Medulla oblongata (tissue), 1 donor: ENCODE results near the gene WNT4.
A peak's percentile ranks its signal among the peaks of the same experiment; 100 is the strongest.

ENCODE experiments used
- DNase-seq: peaks from one replicate; pipeline ENCODE4 v3.0.0-alpha.2; 2015; ENCODE audit errors: extremely low spot score

Gene WNT4

DNA sequence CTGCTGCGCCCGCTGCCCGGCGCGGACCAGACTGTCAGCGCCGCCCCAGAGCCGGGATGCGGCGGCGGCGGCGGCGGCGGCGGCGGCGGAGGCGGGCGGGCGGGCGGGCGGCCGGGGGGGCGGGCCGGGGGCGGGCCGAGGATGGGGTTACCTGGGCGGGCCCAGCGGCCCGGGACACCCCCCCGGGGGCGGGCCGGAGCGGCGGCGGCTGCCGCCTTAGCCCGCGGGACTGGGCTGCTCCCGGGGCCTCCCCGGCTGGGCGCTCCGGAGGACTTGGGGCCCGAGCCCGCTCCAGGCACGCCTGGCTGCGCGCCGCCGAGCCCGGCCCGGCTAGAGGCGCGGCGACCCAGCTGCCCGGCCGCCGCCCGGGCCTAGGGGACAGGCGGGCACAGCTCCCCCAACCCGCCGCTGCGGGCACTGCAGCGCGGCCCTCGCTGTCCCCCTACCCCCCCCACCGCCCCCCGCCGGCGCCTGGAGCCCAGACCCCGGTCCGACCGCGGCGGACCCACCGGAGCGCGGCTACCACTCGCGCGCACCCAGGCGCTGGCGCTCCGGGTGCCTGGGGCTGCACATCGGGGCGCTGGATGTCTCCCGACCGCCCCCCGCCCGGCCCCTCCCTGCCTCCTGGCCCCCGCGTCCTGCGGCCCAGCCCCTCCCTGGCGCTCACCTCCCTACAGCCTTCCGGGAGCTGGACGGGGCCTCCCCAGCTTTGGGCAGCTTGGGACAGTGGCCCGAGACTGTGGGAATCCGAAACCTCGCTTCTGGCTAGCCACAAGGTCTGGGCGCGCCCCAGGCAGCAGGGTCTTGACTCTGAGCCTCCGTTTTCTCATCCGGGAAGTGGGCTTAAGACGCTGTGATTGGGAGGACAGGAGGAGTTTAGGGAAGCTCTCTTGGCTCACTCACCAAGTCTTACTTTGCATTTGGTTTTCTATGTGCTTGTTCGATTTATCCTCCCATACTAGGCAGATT lies at the start of gene WNT4:
TSS of gene WNT4 (minus strand) at position 33 of the 969 bp plus-strand sequence. CDS start 175 bp downstream, outside the sequence.
- peak; percentile 22 for DNase-seq

DNA sequence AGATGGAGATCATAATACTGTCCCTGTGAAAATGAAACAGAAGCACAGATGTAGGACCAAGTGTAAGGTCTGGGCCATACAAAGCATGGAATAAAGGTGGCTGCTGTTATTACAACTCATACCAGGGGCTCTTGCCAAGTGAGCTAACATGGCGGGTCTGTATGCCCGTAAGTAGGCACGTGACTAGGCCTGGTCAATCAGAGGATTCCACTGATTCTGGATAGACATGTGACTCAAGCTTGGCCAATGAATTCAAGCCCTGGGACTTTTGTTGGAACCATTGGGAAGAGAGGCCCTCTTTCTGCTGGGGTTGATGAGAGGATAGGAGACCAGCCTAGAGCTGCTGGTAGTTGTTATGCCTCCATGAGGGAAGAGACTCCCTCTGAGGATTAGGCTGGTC lies 47.8 kb upstream of the WNT4 start:
- no peak for DNase-seq

- DNase-seq: no peak
Observed at GRCh38 chr1:22190251-22190650, 47.4 kb upstream of the WNT4 start.

GRCh38 chr1:22189619-22190018 lies 46.7 kb upstream of the WNT4 start:
- DNase-seq: no peak

GRCh38 chr1:22188914-22189313 lies 46.0 kb upstream of the WNT4 start:
- DNase-seq: no peak

GRCh38 chr1:22188436-22188835 lies 45.5 kb upstream of the WNT4 start:
- DNase-seq: no peak

- no peak for DNase-seq
Observed at GRCh38 chr1:22186311-22186710, 43.4 kb upstream of the WNT4 start.

DNA sequence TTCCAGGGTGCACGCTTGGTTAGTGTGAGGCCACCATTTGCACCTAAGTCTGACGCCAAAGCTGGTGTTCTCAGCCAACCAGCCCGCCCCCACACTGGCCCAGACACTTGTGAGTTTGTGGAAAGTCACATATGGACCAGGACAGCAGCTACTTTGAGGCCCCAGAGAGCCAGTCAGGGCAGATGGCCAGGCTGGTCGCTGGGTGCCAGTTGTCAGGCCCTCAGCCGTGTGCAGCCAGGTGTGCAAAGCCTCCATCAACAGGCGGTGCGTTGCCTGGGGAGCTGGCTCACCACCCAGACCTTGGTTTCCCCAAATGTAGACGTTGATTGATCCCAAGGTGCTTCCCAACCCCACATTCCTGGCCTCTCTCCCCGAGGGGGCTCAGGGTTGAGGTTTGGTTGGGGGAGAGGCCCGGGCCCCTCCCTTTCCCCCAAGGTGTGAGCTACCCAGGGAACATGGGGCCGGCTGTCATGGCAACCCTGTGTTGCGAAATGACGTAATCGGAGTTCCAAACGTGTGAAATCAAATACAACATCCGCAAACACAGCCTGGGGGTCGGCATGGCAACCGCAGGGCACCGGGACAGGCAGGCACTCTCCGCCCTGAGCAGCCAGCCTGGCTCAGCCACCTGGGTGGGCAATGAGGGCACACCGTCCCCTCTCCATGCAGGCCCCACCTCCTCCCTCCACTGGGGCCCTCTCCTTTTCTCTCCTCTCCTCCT lies 42.2 kb upstream of the WNT4 start:
- no peak for DNase-seq

- no peak for DNase-seq
Observed at GRCh38 chr1:22184454-22184853, 41.6 kb upstream of the WNT4 start.

GRCh38 chr1:22182715-22183114 lies 39.8 kb upstream of the WNT4 start:
- DNase-seq: no peak

DNA sequence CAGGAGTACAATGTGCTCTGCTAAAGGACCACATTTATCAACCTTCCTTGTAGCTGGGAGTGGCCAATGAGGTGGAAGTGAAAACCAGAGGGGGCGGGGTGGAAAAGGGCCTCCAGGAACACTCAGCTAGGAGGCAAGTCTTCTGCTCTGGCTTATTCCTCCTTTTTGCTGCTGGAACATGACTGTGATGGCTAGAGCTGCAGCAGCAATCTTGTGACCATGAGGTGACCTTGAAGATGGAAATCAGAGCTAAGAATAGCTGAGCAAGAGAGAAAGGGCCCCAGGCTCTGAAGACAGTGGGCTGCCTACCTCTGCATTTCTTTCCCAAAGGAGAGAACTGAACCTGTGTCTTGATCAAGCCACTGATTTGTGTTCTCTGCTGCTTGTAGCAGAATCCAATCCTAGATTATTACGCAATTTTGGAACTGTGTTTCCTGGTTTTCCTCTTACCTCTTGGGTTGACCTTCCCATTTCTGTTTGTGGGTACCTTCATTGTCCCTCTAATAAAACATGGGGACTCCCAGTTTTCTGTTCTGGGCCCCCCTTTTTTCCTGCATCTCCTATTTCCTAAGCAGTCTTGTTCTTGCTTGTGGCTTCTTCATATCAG lies 36.4 kb upstream of the WNT4 start:
- no peak for DNase-seq

DNA sequence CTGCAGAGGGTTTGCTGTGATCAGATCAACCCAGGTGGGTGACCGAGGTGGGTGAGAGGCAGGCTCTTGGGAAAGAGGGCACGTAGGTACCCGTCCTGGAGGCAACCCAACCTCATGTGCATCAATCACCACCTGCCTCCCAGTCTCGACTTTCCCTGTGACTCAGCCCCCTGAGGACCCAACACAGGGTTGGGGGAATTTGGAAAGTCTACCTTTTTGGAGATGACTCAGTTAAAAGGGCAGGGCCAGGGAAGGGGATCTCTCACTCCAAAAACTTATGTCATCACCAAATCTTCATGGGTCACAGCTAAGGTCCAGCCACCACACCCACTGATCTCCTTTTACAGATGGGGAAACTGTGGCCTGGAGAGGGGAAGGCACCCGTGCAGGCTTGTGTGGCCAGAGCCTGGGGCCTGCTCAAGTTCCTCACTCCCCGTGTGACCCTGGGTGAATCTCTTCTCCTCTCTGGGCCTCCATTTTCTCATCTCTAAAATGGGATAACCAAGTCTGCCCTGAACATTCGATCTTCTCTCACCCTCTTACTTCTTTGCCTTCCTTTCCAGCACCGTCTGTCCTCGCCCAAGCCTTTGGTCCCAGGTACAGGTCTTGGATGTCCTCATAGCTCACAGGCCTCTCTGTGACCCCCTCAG lies 34.6 kb upstream of the WNT4 start:
- no peak for DNase-seq

DNA sequence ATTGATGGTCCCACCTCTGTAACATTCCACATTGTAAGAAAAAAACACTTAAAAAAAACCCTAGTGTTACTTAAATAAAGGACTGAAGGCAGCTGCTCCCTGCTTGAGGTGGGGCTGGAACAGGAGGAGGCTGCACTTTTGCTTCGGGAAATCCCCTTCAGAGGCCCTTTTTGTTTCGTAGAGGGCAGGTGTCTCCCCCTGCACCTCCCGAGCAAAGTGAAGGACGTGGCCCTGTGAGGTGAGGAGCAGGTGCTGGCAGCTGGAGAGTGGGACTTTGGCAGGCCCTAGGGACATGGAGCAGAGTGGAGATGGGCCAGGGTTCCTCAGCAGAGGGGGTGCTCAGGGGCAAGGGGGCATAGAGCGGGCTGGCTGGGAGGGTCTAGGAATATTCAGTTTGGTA lies 33.4 kb upstream of the WNT4 start:
- no peak for DNase-seq

DNA sequence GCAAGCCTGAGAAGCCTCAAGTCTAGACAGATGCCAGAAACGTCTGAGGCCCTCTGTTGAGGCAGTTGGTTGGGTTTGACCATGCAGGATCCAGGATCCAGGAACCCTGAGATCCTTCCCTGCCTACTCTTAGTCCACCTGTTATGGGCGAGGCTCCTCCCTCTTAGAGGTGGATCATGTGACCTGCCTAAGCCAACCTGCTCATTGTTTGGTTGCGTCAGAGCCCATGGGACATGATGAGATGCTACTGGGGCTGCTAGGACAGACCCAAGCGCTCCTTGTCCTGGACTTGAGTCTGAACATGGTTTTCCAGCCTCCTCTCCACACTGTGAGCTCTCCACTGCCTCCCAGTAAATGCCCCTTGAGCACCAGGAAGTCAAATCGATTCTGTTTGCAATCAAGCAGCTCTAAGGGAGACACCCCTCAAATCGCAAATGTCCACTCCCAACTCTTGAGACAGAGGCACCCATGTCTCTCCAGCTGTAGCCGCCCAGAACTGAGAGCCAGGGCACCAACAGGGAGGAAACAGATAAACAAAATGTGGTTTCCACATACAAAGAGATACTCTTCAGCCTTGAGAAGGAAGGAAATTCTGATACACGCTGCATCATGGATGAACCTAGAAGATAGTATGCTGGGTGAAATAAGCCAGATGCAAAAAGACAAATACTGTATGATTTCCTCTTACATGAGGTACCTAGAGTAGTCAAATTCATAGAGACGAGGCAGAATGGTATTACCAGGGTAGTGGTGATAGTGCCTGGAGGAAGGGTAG lies 31.7 kb upstream of the WNT4 start:
- no peak for DNase-seq

GRCh38 chr1:22171951-22172715 lies 29.2 kb upstream of the WNT4 start:
- no peak for DNase-seq

DNA sequence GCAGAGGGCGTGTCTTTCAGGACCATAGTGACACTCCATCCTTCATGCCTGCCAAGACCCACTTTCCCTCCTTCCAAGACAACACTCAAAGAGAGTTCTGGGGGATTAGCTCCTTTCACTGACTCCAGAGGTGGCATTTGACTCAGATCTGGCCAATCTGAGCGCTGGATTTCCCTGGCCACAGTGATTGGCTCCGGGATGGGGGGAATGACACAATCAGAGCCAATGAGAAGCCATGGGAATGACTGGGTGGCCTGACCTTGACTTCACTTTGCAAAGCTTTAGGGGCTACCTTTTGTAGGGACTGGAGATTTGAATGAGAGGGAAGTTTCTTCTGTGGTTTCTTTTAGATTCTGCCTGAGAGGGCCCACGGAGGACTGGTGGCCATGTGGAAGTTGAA lies 26.9 kb upstream of the WNT4 start:
- DNase-seq: no peak

DNA sequence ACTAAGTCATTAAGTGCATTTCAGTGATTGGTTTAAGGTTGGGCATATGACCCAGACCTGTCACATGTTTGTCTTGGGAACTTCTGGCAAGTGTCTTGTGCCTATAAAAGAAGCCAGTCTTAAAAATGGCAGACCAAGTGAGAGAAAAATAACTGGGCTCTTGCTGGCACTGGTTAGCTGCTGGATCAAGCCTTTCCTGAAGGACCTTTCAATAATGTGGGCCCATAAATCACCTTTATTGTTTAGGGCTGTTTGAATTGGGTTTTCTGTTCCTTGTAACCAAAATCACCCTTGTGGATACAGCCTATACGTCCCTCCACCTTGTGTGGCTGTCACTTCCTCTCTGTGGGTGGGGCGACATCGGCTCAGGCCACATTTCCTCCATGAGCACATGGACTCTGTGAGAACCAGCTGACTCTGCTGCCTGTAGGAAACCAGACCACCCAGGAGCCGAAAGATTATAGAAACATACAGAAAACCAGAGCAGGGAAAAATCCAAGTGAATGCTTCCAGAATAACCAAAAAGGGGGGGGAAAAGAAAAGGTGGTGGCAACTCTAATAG lies 25.6 kb upstream of the WNT4 start:
- no peak for DNase-seq

DNA sequence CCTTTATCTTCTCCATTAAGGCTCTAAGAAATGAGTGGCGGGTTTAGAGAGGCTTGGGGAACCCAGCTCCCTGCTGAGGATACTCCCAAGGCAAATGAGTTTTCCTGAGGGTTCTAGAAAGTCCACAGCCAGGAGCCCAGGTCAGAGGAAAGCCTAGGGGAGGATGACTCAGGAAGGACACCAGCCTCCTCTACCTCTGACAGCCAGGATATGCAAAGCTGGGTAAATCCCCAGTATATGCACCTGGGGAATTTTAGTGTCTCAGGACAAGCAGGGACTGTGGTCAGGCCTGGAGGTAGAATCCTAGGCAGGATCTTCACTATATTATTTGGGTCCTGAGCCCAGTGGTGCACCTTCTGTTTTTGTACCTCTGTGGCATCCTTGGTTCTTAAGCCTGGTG lies 23.5 kb upstream of the WNT4 start:
- no peak for DNase-seq

DNA sequence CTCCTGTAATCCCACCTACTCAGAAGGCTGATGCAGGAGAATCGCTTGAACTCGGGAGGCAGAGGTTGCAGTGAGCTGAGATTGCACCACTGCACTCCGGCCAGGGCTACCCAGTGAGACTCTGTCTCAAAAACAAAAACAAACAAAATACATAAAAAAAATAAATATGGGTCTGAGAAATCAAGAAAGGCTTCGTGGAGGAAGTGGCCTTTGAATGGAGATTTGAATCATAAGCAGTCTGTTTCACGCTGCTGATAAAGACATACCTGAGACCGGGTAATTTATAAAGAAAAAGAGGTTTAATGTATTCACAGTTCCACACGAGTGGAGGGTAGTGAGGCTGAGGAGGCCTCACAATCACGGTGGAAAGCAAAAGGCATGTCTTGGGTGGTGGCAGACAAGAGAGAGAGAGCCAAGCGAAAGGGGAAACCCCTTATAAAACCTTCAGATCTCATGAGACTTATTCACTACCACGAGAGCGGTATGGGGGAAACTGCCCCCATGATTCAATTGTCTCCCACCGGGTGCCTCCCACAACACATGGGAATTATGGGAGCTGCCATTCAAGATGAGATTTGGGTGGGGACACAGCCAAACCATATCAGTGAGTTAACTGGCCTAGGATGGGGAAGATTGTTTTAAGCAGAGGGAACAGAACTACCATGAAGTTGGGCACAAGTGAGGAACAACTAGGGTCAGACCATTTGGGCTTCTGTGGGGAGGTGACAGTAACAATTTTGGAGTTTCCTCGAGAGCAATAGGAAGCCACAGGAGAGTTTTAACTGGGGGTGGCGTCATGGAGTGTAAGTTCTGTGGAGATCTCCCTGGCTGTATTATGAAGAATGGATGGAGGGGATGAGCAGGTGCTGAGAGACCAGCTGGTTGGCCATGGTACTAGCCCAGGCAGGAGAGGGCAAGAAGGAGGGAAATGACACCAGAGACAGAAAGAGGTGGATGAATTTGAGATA lies 22.2 kb upstream of the WNT4 start:
- no peak for DNase-seq
